Activated T-helper 1 cell treated with anti-CD3 and anti-CD28 coated beads, Interleukin-12 subunit alpha, Interleukin-12 subunit beta, Interleukin-2, Interleukin-4 antibody, amounts not matched to agents 30 ng/mL and 10 ng/mL and 1 ng/mL, durations not matched to agents 14 hours and 24 hours and 36 hours (primary cell): ENCODE results near the gene CDK2. TPM values are rescaled to one million over a fixed set of nuclear protein-coding genes. Genes with fewer than 3 reads are reported as not detected.
"Not testable (repeated sequence)": the region's sequence is repeated elsewhere in the genome, so short reads cannot be mapped to it uniquely, and the experiment has no call there.

Experiments used
- DNase-seq: peaks from one replicate; pipeline ENCODE4 v3.0.0; 2021; ENCODE audit warnings: low spot score
- H3K27ac Mint-ChIP-seq: one replicate; pipeline ENCODE4 v1.8.0; 2021; ENCODE audit warnings: mild to moderate bottlenecking, mixed read lengths
- H3K27me3 Mint-ChIP-seq: one replicate; pipeline ENCODE4 v1.8.0; 2022; ENCODE audit warnings: mild to moderate bottlenecking, moderate library complexity, mixed read lengths; ENCODE audit not compliant: insufficient read depth
- H3K36me3 Mint-ChIP-seq: one replicate; pipeline ENCODE4 v1.8.0; 2021; ENCODE audit warnings: low read depth, mixed read lengths
- H3K4me1 Mint-ChIP-seq: one replicate; pipeline ENCODE4 v1.8.0; 2021; ENCODE audit warnings: low read depth, mixed read lengths
- H3K4me3 Mint-ChIP-seq: one replicate; pipeline ENCODE4 v1.8.0; 2021; ENCODE audit warnings: mild to moderate bottlenecking, moderate library complexity, mixed read lengths
- H3K9me3 Mint-ChIP-seq: one replicate; pipeline ENCODE4 v1.8.0; 2021; ENCODE audit warnings: mixed read lengths
- intact Hi-C: fragments of 100-400 bp; cut with micrococcal nuclease; formaldehyde crosslinking; loops from one replicate; pipeline ENCODE4 v1.15.1; 2024
- total RNA-seq: library from RNA; stranded (reverse); gene quantifications from 2 replicates; pipeline ENCODE4 v1.2.3, GENCODE V29; 2022

Gene CDK2
- total RNA-seq, 1 donor from 2014 or later: 109 TPM

- H3K27me3 Mint-ChIP-seq: no peaks in the 10 kb centered on the region
- peaks cover 20% of the 10 kb centered on the region for H3K36me3 Mint-ChIP-seq
- H3K4me1 Mint-ChIP-seq: peaks cover 26% of the 10 kb centered on the region
- intact Hi-C loops: loop anchor here (1.0 to 5.0 kb wide), 13 partner anchors 23 to 1024 kb away; partner anchors contain the start of genes BLOC1S1, DNAJC14, ESYT1 and IKZF4
- no peak overlapping the region for H3K4me3 Mint-ChIP-seq
- peak; percentile 15 for DNase-seq
- H3K27ac Mint-ChIP-seq: no peak overlapping the region
- no peaks in the 10 kb centered on the region for H3K9me3 Mint-ChIP-seq
These were observed 6.4 kb downstream of the CDK2 start for GRCh38 chr12:55972911-55973598.

- no peak within 1 kb of the TSS for H3K4me3 Mint-ChIP-seq
- H3K9me3 Mint-ChIP-seq: no peaks in the 10 kb centered on the region
- H3K36me3 Mint-ChIP-seq: peaks cover 19% of the 10 kb centered on the region
- DNase-seq: peak; percentile 98
- no peak within 1 kb of the TSS for H3K27ac Mint-ChIP-seq
- peaks cover 20% of the 10 kb centered on the region for H3K4me1 Mint-ChIP-seq
- intact Hi-C loops: loop anchor here (1.0 to 5.0 kb wide), 15 partner anchors 7 to 1024 kb away; partner anchors contain the start of genes BLOC1S1, CDK2, DNAJC14 and ESYT1
- H3K27me3 Mint-ChIP-seq: no peaks in the 10 kb centered on the region
These were observed 7.1 kb downstream of the CDK2 start, which contains the start of gene RAB5B for GRCh38 chr12:55973599-55974307. TSS of gene RAB5B (plus strand) at chr12:55974078. CDS start at chr12:55986961, 12,883 bp downstream.

- no peaks in the 10 kb centered on the region for H3K9me3 Mint-ChIP-seq
- H3K27me3 Mint-ChIP-seq: no peaks in the 10 kb centered on the region
- DNase-seq: peak; percentile 51
- H3K36me3 Mint-ChIP-seq: peaks cover 18% of the 10 kb centered on the region
- H3K27ac Mint-ChIP-seq: no peak overlapping the region
- intact Hi-C loops: loop anchor here (1.0 to 5.0 kb wide), 4 partner anchors 8 to 1023 kb away; partner anchors contain the start of genes CDK2, NABP2, PMEL and RNF41
- H3K4me3 Mint-ChIP-seq: no peak overlapping the region
- H3K4me1 Mint-ChIP-seq: peaks cover 25% of the 10 kb centered on the region
These were observed 7.7 kb downstream of the CDK2 start for GRCh38 chr12:55974308-55974730.

- H3K27ac Mint-ChIP-seq: no peak overlapping the region
- intact Hi-C loops: no loop called here
These were observed 11.8 kb downstream of the CDK2 start for GRCh38 chr12:55978393-55978792.

DNA sequence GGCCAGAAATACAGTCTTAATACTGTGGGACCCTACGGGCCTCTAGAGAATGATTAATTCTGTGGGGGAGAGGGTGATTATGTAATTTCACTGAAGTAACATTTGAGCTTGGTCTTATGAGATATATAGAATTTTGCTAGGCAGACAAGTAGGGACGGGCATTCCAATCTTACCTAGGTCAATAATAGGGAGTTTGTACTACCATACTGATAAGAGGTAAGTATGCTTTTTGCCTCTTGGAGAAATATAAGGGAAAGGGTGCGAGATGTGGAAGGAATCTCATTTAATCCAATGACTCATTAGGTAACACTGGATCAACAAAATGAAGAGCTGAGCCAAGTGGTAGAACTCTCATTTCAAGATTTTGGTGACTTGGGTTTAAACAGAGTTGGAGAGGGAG lies 12.4 kb downstream of the CDK2 start:
- H3K27me3 Mint-ChIP-seq: no peaks in the 10 kb centered on the region
- intact Hi-C loops: no loop called here
- H3K4me1 Mint-ChIP-seq: peaks cover 18% of the 10 kb centered on the region
- H3K27ac Mint-ChIP-seq: no peak overlapping the region
- no peaks in the 10 kb centered on the region for H3K9me3 Mint-ChIP-seq
- H3K4me3 Mint-ChIP-seq: no peak overlapping the region
- DNase-seq: no peak
- peaks cover 32% of the 10 kb centered on the region for H3K36me3 Mint-ChIP-seq

More at GRCh38 chr12:55978393-55978792, 11.8 kb downstream of the CDK2 start:
- no peak for DNase-seq
- H3K36me3 Mint-ChIP-seq: peaks cover 32% of the 10 kb centered on the region
- H3K4me3 Mint-ChIP-seq: no peak overlapping the region
- H3K27me3 Mint-ChIP-seq: no peaks in the 10 kb centered on the region
- peaks cover 18% of the 10 kb centered on the region for H3K4me1 Mint-ChIP-seq
- no peaks in the 10 kb centered on the region for H3K9me3 Mint-ChIP-seq

DNA sequence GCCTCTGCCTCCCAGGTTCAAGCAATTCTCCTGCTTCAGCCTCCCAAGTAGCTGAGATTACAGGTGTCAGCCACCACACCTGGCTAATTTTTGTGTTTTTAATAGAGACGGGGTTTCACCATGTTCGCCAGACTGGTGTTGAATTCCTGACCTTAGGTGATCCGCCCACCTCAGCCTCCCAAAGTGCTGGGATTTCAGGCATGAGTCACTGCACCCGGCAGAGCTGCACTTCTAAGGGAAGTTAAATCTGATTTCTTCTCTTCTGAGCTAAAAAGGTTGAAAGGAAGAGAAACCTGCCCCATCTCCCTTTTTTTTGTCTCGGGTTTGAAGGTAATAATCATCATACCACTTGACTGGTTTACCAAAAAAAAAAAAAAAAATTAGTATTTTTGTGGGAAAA lies 15.3 kb downstream of the CDK2 start:
- H3K9me3 Mint-ChIP-seq, intact Hi-C loops, DNase-seq, H3K4me3 Mint-ChIP-seq, H3K27ac Mint-ChIP-seq, H3K27me3 Mint-ChIP-seq: not testable (repeated sequence)
- peaks cover 12% of the 10 kb centered on the region for H3K4me1 Mint-ChIP-seq
- peaks cover 32% of the 10 kb centered on the region for H3K36me3 Mint-ChIP-seq

GRCh38 chr12:55982319-55982936 lies 15.8 kb downstream of the CDK2 start:
- DNase-seq: no peak
- H3K27ac Mint-ChIP-seq: no peak overlapping the region
- H3K4me3 Mint-ChIP-seq: no peak overlapping the region
- peaks cover 33% of the 10 kb centered on the region for H3K36me3 Mint-ChIP-seq
- intact Hi-C loops: no loop called here
- peaks cover 6% of the 10 kb centered on the region for H3K4me1 Mint-ChIP-seq
- no peaks in the 10 kb centered on the region for H3K27me3 Mint-ChIP-seq
- no peaks in the 10 kb centered on the region for H3K9me3 Mint-ChIP-seq

- H3K27me3 Mint-ChIP-seq: no peaks in the 10 kb centered on the region
- H3K9me3 Mint-ChIP-seq: no peaks in the 10 kb centered on the region
- intact Hi-C loops: no loop called here
- no peak for DNase-seq
- H3K27ac Mint-ChIP-seq: no peak overlapping the region
- H3K36me3 Mint-ChIP-seq: peaks cover 32% of the 10 kb centered on the region
- peaks cover 5% of the 10 kb centered on the region for H3K4me1 Mint-ChIP-seq
- no peak overlapping the region for H3K4me3 Mint-ChIP-seq
These were observed 16.7 kb downstream of the CDK2 start for GRCh38 chr12:55983232-55983842.

GRCh38 chr12:55984861-55985260 lies 18.2 kb downstream of the CDK2 start:
- peaks cover 32% of the 10 kb centered on the region for H3K36me3 Mint-ChIP-seq
- H3K27ac Mint-ChIP-seq: no peak overlapping the region
- no peaks in the 10 kb centered on the region for H3K4me1 Mint-ChIP-seq
- no peaks in the 10 kb centered on the region for H3K27me3 Mint-ChIP-seq
- intact Hi-C loops: no loop called here
- DNase-seq: no peak
- no peak overlapping the region for H3K4me3 Mint-ChIP-seq
- no peaks in the 10 kb centered on the region for H3K9me3 Mint-ChIP-seq

- Mint-ChIP-seq H3K9me3 (no peaks in the 10 kb centered on the region), H3K4me1 (no peaks in the 10 kb centered on the region), H3K4me3 (no peak overlapping the region), H3K36me3 (peaks cover 33% of the 10 kb centered on the region), H3K27ac (no peak overlapping the region), H3K27me3 (no peaks in the 10 kb centered on the region)
- no peak for DNase-seq
- intact Hi-C loops: no loop called here
These were observed 18.7 kb downstream of the CDK2 start for GRCh38 chr12:55985341-55985740.

DNA sequence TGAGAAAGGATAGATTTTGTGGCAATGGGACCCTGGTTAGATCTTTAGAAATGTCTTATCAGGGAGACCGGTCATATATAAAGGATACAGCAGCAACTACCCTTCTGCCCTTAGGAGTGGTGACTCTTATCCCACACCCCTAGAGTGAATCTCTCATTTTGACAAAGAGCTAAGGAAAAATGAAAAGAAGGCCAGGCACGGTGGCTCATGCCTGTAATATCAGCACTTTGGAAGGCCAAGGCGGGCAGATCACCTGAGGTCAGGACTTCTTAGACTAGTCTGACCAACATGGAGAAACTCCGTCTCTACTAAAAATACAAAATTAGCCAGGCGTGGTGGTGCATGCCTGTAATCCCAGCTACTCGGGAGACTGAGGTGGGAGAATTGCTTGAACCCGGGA lies 19.3 kb downstream of the CDK2 start:
- peaks cover 34% of the 10 kb centered on the region for H3K36me3 Mint-ChIP-seq
- H3K4me3 Mint-ChIP-seq, H3K27ac Mint-ChIP-seq, H3K4me1 Mint-ChIP-seq, intact Hi-C loops, DNase-seq, H3K9me3 Mint-ChIP-seq, H3K27me3 Mint-ChIP-seq: not testable (repeated sequence)

- Mint-ChIP-seq H3K27me3 (no peaks in the 10 kb centered on the region), H3K4me3 (no peak overlapping the region), H3K36me3 (peaks cover 44% of the 10 kb centered on the region), H3K4me1 (peaks cover 3% of the 10 kb centered on the region), H3K9me3 (no peaks in the 10 kb centered on the region), H3K27ac (no peak overlapping the region)
- intact Hi-C loops: no loop called here
- DNase-seq: no peak
These were observed 24.5 kb downstream of the CDK2 start for GRCh38 chr12:55991110-55991509.
